ENCODE measurements around the gene SMIM41.

GRCh38 chr12:52041035-52041434 is 38.5 kb upstream of the SMIM41 start:
- TF ChIP-seq CTCF (IDR thresholded peaks at IDR 0.05) (no peak), POLR2A (IDR thresholded peaks at IDR 0.05) (no peak)
